Left cardiac atrium (tissue), 4 donors: ENCODE measurements around the gene LRMDA. TPM values are rescaled to one million over a fixed set of nuclear protein-coding genes. Genes with fewer than 3 reads are reported as not detected.

Source experiments
- ATAC-seq, 2 donors: fragments of 200-7000 bp; cut with Tn5 transposase; one replicate each; pipeline ENCODE4 v1.9.1; 2020; ENCODE audit warnings: mild to moderate bottlenecking in 2 of 2, moderate library complexity in 2 of 2
- DNase-seq: peaks from one replicate; pipeline ENCODE4 v3.0.0-alpha.2; 2020
- intact Hi-C, 2 donors: fragments of 100-400 bp; cut with DNase I; formaldehyde crosslinking; loops; one replicate each; pipeline versions ENCODE4 v1.14.1 to v1.15.1; 2022 to 2023
- total RNA-seq, 2 donors: library from RNA; stranded (reverse); fragmentation: NEBNext Ultra II Directional; extraction: Animal tissue kit (Norgen Biotek cat#: 25700); gene quantifications; one replicate each; pipeline ENCODE4 v1.2.1, GENCODE V29; 2021
- donor health status: DM: no; HTN: yes; CAD: no.
- donor health status: DM: no; HTN: yes; CAD: no; lungs with severe emphysema.
- donor health status: DM: yes; HTN: yes; CAD: no.
- donor health status: Dilated cardiomyopathy.

The LRMDA gene
- total RNA-seq, 2 donors from 2014 or later = 40.6 to 57.8 TPM

GRCh38 chr10:75410132-75411005 is 21.1 kb upstream of the LRMDA start:
- ATAC-seq = no peak
- intact Hi-C loops = loop anchor here in 1 of 2 donors (10.0 kb wide), 1 partner anchor 504 kb away; no protein-coding TSS in a partner anchor
- no peak for DNase-seq

GRCh38 chr10:75414527-75414926 is 16.9 kb upstream of the LRMDA start:
- intact Hi-C loops = loop anchor here in 1 of 2 donors (10.0 kb wide), 1 partner anchor 500 kb away; no protein-coding TSS in a partner anchor
- ATAC-seq (no peak), DNase-seq (no peak)

- DNase-seq = no peak
- intact Hi-C loops = loop anchor here in 1 of 2 donors (10.0 kb wide), 1 partner anchor 497 kb away; no protein-coding TSS in a partner anchor
Observed at GRCh38 chr10:75417522-75417927, 13.9 kb upstream of the LRMDA start.

GRCh38 chr10:75418293-75418692 is 13.1 kb upstream of the LRMDA start:
- ATAC-seq (no peak), DNase-seq (no peak)
- intact Hi-C loops = loop anchor here in 1 of 2 donors (10.0 kb wide), 1 partner anchor 497 kb away; no protein-coding TSS in a partner anchor

More at GRCh38 chr10:75417522-75417927, 13.9 kb upstream of the LRMDA start:
- ATAC-seq = no peak

GRCh38 chr10:75418712-75419111 is 12.7 kb upstream of the LRMDA start:
- ATAC-seq (no peak), DNase-seq (no peak)
- intact Hi-C loops = loop anchor here in 1 of 2 donors (10.0 kb wide), 1 partner anchor 496 kb away; no protein-coding TSS in a partner anchor

GRCh38 chr10:75422913-75423312 is 8.5 kb upstream of the LRMDA start:
- ATAC-seq (no peak), DNase-seq (no peak)
- intact Hi-C loops = no loop called here

- DNase-seq (no peak), ATAC-seq (no peak)
- intact Hi-C loops = no loop called here
Observed at GRCh38 chr10:75424571-75424970, 6.9 kb upstream of the LRMDA start.

- ATAC-seq = no peak
- intact Hi-C loops = no loop called here
- DNase-seq = no peak
Observed at GRCh38 chr10:75425291-75426079, 5.9 kb upstream of the LRMDA start.

GRCh38 chr10:75426880-75427279 is 4.5 kb upstream of the LRMDA start:
- DNase-seq (no peak), ATAC-seq (no peak)
- intact Hi-C loops = no loop called here

- ATAC-seq (no peak), DNase-seq (no peak)
- intact Hi-C loops = no loop called here
Observed at GRCh38 chr10:75427951-75428350, 3.5 kb upstream of the LRMDA start.

GRCh38 chr10:75428434-75429158 is 2.8 kb upstream of the LRMDA start:
- intact Hi-C loops = no loop called here
- DNase-seq = peak; percentile 26
- ATAC-seq = no peak

- DNase-seq (no peak), ATAC-seq (no peak)
- intact Hi-C loops = no loop called here
Observed at GRCh38 chr10:75429159-75429827, 2.1 kb upstream of the LRMDA start.

GRCh38 chr10:75430000-75430763 is 1.2 kb upstream of the LRMDA start:
- ATAC-seq (peak; percentile 60 to 78), DNase-seq (peak; percentile 78)
- intact Hi-C loops = no loop called here

- no peak for ATAC-seq
- intact Hi-C loops = no loop called here
- peak; percentile 26 for DNase-seq
Observed at GRCh38 chr10:75432176-75432575, 752 bp downstream of the LRMDA start.

GRCh38 chr10:75432763-75433162 is 1.3 kb downstream of the LRMDA start:
- ATAC-seq (no peak), DNase-seq (no peak)
- intact Hi-C loops = no loop called here

- intact Hi-C loops = no loop called here
- ATAC-seq (no peak), DNase-seq (no peak)
Observed at GRCh38 chr10:75433216-75433615, 1.8 kb downstream of the LRMDA start.

GRCh38 chr10:75434291-75434690 is 2.9 kb downstream of the LRMDA start:
- ATAC-seq (no peak), DNase-seq (no peak)
- intact Hi-C loops = no loop called here

GRCh38 chr10:75435291-75435690 is 3.9 kb downstream of the LRMDA start:
- no peak for DNase-seq
- intact Hi-C loops = no loop called here
- ATAC-seq = no peak
